IPS-18a (cell line): ENCODE results near the gene PSKH1.
"Not testable (repeated sequence)": the region's sequence is repeated elsewhere in the genome, so short reads cannot be mapped to it uniquely, and the experiment has no call there.

ENCODE experiments used
- H3K27ac ChIP-seq: one replicate; pipeline ENCODE4 v1.5.1; 2013; ENCODE audit warnings: low read length
- H3K27me3 ChIP-seq: one replicate; pipeline ENCODE4 v1.6.1; 2013; ENCODE audit warnings: mild to moderate bottlenecking, low read length; ENCODE audit not compliant: control insufficient read depth, insufficient read depth
- H3K36me3 ChIP-seq: one replicate; pipeline ENCODE4 v1.6.1; 2013; ENCODE audit warnings: low read depth, low read length; ENCODE audit not compliant: control insufficient read depth
- H3K4me1 ChIP-seq: one replicate; pipeline ENCODE4 v1.6.1; 2013; ENCODE audit warnings: low read depth, low read length; ENCODE audit not compliant: control insufficient read depth
- H3K4me3 ChIP-seq: one replicate; pipeline ENCODE4 v1.5.1; 2013; ENCODE audit warnings: low read length
- H3K9ac ChIP-seq: one replicate; pipeline ENCODE4 v1.6.1; 2013; ENCODE audit warnings: mild to moderate bottlenecking, low read length, moderate library complexity
- H3K9me3 ChIP-seq: one replicate; pipeline ENCODE4 v1.6.1; 2013; ENCODE audit warnings: low read depth, low read length; ENCODE audit not compliant: control insufficient read depth

The PSKH1 gene

GRCh38 chr16:67971111-67971510, 78.1 kb downstream of the PSKH1 start:
- peaks cover 14% of the 10 kb centered on the region for H3K4me1 ChIP-seq
- no peaks in the 10 kb centered on the region for H3K36me3 ChIP-seq
- H3K4me3 ChIP-seq = no peak overlapping the region
- no peaks in the 10 kb centered on the region for H3K27me3 ChIP-seq
- no peak overlapping the region for H3K27ac ChIP-seq
- no peak overlapping the region for H3K9ac ChIP-seq
- H3K9me3 ChIP-seq = no peaks in the 10 kb centered on the region

GRCh38 chr16:67972285-67972684, 79.2 kb downstream of the PSKH1 start:
- not testable (repeated sequence) for H3K4me1 ChIP-seq, H3K9ac ChIP-seq, H3K36me3 ChIP-seq, H3K4me3 ChIP-seq, H3K27ac ChIP-seq, H3K27me3 ChIP-seq, H3K9me3 ChIP-seq

- Histone ChIP-seq H3K36me3 (no peaks in the 10 kb centered on the region), H3K4me1 (no peaks in the 10 kb centered on the region), H3K27me3 (no peaks in the 10 kb centered on the region), H3K9ac (no peak overlapping the region), H3K27ac (no peak overlapping the region), H3K4me3 (no peak overlapping the region), H3K9me3 (no peaks in the 10 kb centered on the region)
Observed at GRCh38 chr16:67975321-67976105, 82.5 kb downstream of the PSKH1 start.

- no peak overlapping the region for H3K4me3 ChIP-seq
- H3K9me3 ChIP-seq = no peaks in the 10 kb centered on the region
- no peaks in the 10 kb centered on the region for H3K27me3 ChIP-seq
- no peaks in the 10 kb centered on the region for H3K36me3 ChIP-seq
- H3K4me1 ChIP-seq = no peaks in the 10 kb centered on the region
- no peak overlapping the region for H3K9ac ChIP-seq
- H3K27ac ChIP-seq = no peak overlapping the region
Observed at GRCh38 chr16:67976205-67976604, 83.2 kb downstream of the PSKH1 start.

- H3K9me3 ChIP-seq = no peaks in the 10 kb centered on the region
- no peaks in the 10 kb centered on the region for H3K27me3 ChIP-seq
- H3K27ac ChIP-seq = no peak overlapping the region
- no peaks in the 10 kb centered on the region for H3K36me3 ChIP-seq
- H3K4me3 ChIP-seq = no peak overlapping the region
- H3K9ac ChIP-seq = no peak overlapping the region
- H3K4me1 ChIP-seq = no peaks in the 10 kb centered on the region
Observed at GRCh38 chr16:67977005-67977404, 84.0 kb downstream of the PSKH1 start.

GRCh38 chr16:67977469-67978227, 84.6 kb downstream of the PSKH1 start:
- H3K27me3 ChIP-seq = no peaks in the 10 kb centered on the region

More at GRCh38 chr16:67977469-67978227, 84.6 kb downstream of the PSKH1 start:
- Histone ChIP-seq H3K4me3 (no peak overlapping the region), H3K4me1 (no peaks in the 10 kb centered on the region), H3K9me3 (no peaks in the 10 kb centered on the region), H3K9ac (no peak overlapping the region), H3K27ac (no peak overlapping the region), H3K36me3 (no peaks in the 10 kb centered on the region)
